PFSK-1 (cell line): ENCODE data around the gene SCFD1.

Experiments used
- FOXP2 ChIP-seq: optimal IDR thresholded peaks from 2 replicates; pipeline ENCODE3; 2011; ENCODE audit warnings: borderline replicate concordance, control low read depth, inconsistent platforms; ENCODE audit not compliant: insufficient read depth; ENCODE audit errors: extremely low read length, extremely low read depth
- POLR2AphosphoS5 ChIP-seq: IDR thresholded peaks from 2 replicates; pipeline ENCODE4 v1.6.1; 2012; ENCODE audit warnings: low read depth, mild to moderate bottlenecking, control low read depth, low read length, moderate library complexity
- REST ChIP-seq, 2 experiments: IDR thresholded peaks; 2 replicates each; pipeline versions ENCODE4 v1.6.1 to v1.8.0; 2011 to 2012; ENCODE audit warnings: low read depth in 2 of 2, low read length in 2 of 2, control low read depth in 1 of 2, inconsistent platforms in 1 of 2, mild to moderate bottlenecking in 1 of 2, moderate library complexity in 1 of 2; ENCODE audit not compliant: insufficient read depth in 1 of 2
- SIN3A ChIP-seq: IDR thresholded peaks from 2 replicates; pipeline ENCODE4 v1.6.1; 2012; ENCODE audit warnings: mild to moderate bottlenecking, low read length, moderate library complexity, borderline replicate concordance; ENCODE audit not compliant: insufficient read depth
- TAF1 ChIP-seq: IDR thresholded peaks from 2 replicates; pipeline ENCODE4 v1.6.1; 2012; ENCODE audit warnings: low read length, control low read depth, borderline replicate concordance; ENCODE audit not compliant: insufficient read depth

Gene SCFD1

DNA sequence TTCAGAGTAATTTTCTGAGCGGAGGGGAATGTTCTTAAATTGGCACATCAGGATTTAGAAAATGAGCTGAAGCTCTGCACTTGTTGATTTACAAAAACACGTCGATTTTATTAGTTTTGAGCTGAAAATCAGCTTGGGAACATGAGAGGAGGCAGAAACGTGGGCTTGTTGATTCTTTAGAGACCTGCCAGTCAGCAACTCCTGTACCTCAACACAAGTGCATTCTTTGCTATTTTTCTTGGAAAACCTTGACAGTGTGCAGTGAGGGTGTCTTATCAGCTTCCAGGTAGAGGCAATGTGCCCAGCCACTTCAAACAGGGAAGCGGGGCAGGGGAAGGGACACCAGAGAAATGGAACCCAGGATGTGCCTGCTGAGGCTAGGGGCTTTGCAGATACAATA lies 149.5 kb downstream of the SCFD1 start:
- TF ChIP-seq POLR2AphosphoS5 (no peak), TAF1 (no peak), FOXP2 (no peak), REST (IDR thresholded peaks at IDR 0.05; ENCODE audit: insufficient read depth in 1 of 2, low read depth in 2 of 2, low read length in 2 of 2) (no peak), SIN3A (no peak)

DNA sequence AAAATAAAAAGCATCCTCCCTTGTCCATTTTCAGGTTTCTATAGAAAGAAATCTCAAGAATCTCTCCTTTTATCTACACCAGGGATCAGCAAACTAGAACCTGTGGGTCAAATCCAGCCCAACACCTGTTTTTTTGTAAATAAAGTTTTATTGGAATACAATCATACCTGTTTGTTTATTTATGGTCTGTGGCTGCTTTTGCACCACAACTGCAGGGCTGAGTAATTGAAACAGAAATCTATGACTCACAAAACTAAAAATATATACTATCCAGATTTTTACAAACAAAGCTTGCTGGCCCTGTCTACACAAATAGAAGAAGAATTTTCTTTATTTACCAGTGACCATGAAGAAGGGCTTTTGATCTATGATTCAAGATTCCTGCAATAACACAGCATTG lies 157.1 kb downstream of the SCFD1 start:
- TF ChIP-seq POLR2AphosphoS5 (no peak), TAF1 (no peak), REST (IDR thresholded peaks at IDR 0.05; ENCODE audit: insufficient read depth in 1 of 2, low read depth in 2 of 2, low read length in 2 of 2) (no peak), FOXP2 (no peak), SIN3A (no peak)
